HepG2 (cell line): ENCODE results near the gene PPP1R2C.

Experiments
- HOMEZ ChIP-seq: IDR thresholded peaks from 2 replicates; pipeline ENCODE4 v1.6.1; 2016; ENCODE audit warnings: low read depth
- MIER2 ChIP-seq: IDR thresholded peaks from 2 replicates; pipeline ENCODE4 v1.6.1; 2016; ENCODE audit warnings: missing biosample characterization, missing genetic modification reagents
- POLR2AphosphoS5 ChIP-seq: IDR thresholded peaks from 2 replicates; pipeline ENCODE4 v1.6.1; 2012; ENCODE audit warnings: low read depth, low read length
- PTBP1 ChIP-seq: fragments of 200-400 bp; formaldehyde crosslinking; IDR thresholded peaks from 2 replicates; pipeline ENCODE4 v1.6.1; 2018; ENCODE audit warnings: low read length, low read depth; ENCODE audit not compliant: poor library complexity, severe bottlenecking
- TCF7L2 ChIP-seq: IDR thresholded peaks from 2 replicates; pipeline ENCODE4 v1.6.1; 2011; ENCODE audit warnings: mild to moderate bottlenecking, low read depth, low read length, moderate library complexity
- ZNF704 ChIP-seq: sonication (generic); formaldehyde crosslinking; IDR thresholded peaks from 2 replicates; pipeline ENCODE4 v1.8.1; 2023; ENCODE audit warnings: mild to moderate bottlenecking, inconsistent platforms, moderate library complexity, missing genetic modification reagents, borderline replicate concordance
- TF ChIP-seq, protein P1 (sequence below): sonication (generic); formaldehyde crosslinking; IDR thresholded peaks from 2 replicates; pipeline ENCODE4 v1.5.0; 2020; ENCODE audit warnings: mild to moderate bottlenecking, missing genetic modification reagents, moderate library complexity

DNA sequence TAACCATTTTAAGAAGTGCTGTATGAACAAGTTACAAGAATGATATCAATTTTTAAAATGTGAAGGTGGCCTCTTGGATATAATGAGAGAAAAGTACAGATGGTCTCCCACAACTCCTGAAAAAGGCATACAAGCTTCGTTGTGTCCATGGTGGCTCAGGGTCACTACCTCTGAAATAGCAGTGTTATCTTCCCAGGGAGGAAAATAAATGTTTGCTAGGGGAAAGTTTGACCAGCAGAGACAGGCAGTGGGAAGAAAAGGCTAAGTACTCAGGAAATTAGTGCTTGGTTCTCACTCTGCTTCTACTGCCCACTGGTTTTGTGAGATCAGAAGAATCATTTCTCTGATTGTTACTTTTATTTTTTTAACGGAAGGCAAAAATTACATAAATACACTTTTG is 39.4 kb downstream of the PPP1R2C start:
- TF ChIP-seq POLR2AphosphoS5 = no peak
- TF ChIP-seq MIER2 (CRISPR knock-in tag) = no peak
- TF ChIP-seq TCF7L2 = no peak
- no peak for TF ChIP-seq PTBP1
- TF ChIP-seq HOMEZ (CRISPR knock-in tag) = no peak
- TF ChIP-seq, protein P1, sequence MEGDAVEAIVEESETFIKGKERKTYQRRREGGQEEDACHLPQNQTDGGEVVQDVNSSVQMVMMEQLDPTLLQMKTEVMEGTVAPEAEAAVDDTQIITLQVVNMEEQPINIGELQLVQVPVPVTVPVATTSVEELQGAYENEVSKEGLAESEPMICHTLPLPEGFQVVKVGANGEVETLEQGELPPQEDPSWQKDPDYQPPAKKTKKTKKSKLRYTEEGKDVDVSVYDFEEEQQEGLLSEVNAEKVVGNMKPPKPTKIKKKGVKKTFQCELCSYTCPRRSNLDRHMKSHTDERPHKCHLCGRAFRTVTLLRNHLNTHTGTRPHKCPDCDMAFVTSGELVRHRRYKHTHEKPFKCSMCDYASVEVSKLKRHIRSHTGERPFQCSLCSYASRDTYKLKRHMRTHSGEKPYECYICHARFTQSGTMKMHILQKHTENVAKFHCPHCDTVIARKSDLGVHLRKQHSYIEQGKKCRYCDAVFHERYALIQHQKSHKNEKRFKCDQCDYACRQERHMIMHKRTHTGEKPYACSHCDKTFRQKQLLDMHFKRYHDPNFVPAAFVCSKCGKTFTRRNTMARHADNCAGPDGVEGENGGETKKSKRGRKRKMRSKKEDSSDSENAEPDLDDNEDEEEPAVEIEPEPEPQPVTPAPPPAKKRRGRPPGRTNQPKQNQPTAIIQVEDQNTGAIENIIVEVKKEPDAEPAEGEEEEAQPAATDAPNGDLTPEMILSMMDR = no peak
- no peak for TF ChIP-seq ZNF704 (CRISPR knock-in tag)
